GM06990 (cell line): Measurements from ENCODE around the gene RASA3.
"Not testable (repeated sequence)": the region's sequence is repeated elsewhere in the genome, so short reads cannot be mapped to it uniquely, and the experiment has no call there.

Source experiments
- DNase-seq: peaks from one replicate; pipeline ENCODE4 v3.0.0-alpha.2; 2011; ENCODE audit not compliant: insufficient read length; ENCODE audit errors: extremely low read depth
- H3K27me3 ChIP-seq: replicated peaks from 2 replicates; pipeline ENCODE4 v1.6.0; 2011; ENCODE audit warnings: low read length; ENCODE audit not compliant: control insufficient read depth, insufficient read depth
- H3K36me3 ChIP-seq: 2 replicates; pipeline ENCODE4 v1.5.1; 2011; ENCODE audit warnings: low read length; ENCODE audit not compliant: control insufficient read depth, insufficient read depth
- H3K4me3 ChIP-seq: replicated peaks from 2 replicates; pipeline ENCODE4 v1.5.1; 2011; ENCODE audit warnings: low read depth, mild to moderate bottlenecking, control low read depth, low read length
- TF ChIP-seq, protein P1 (sequence below): IDR thresholded peaks from 2 replicates; pipeline ENCODE4 v1.5.1; 2011; ENCODE audit warnings: low read length, control low read depth, mild to moderate bottlenecking, inconsistent platforms; ENCODE audit not compliant: insufficient read depth, poor library complexity, severe bottlenecking

The RASA3 gene

DNA sequence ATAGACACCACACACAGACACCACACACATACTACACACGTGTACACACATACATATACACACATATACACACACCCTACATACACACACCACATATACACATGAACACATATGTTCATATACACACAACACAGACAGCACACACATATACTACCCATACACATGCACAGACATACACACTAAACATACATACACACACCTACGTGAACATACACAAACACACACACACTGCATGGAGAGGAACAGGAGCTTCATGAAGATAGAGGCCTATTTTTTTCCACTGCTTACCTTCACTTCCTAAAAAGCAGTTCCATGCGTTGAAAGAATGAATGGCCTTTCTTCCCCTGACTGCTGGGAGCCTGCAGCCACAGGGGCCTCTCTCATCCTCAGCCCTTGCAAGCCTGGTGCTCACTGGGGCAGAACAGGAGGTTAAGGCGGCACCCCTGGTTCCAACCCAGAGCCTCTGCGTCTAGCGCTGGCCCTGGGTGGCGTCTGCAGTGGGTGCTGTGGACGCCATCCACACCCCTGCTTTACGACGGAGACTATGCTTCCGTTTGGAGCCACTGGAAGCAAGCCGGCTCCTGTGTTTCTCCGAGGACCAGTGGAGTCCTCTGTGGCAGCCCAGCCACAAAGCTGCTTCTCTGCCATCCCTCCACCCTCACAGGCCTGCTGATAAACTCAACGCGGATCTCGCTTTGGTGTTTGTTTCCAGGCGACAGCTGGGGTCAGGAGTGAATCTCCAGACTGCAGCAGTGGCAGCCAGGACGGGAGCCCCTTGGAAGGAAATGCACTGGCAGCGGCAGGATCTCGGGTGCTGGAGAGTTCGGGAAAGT, 1.9 kb upstream of the RASA3 start:
- H3K27me3 ChIP-seq = no peaks in the 10 kb centered on the region; the same call in 1 of the 2 replicates
- H3K4me3 ChIP-seq = no peak overlapping the region
- TF ChIP-seq, protein P1, sequence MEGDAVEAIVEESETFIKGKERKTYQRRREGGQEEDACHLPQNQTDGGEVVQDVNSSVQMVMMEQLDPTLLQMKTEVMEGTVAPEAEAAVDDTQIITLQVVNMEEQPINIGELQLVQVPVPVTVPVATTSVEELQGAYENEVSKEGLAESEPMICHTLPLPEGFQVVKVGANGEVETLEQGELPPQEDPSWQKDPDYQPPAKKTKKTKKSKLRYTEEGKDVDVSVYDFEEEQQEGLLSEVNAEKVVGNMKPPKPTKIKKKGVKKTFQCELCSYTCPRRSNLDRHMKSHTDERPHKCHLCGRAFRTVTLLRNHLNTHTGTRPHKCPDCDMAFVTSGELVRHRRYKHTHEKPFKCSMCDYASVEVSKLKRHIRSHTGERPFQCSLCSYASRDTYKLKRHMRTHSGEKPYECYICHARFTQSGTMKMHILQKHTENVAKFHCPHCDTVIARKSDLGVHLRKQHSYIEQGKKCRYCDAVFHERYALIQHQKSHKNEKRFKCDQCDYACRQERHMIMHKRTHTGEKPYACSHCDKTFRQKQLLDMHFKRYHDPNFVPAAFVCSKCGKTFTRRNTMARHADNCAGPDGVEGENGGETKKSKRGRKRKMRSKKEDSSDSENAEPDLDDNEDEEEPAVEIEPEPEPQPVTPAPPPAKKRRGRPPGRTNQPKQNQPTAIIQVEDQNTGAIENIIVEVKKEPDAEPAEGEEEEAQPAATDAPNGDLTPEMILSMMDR = no peak
- H3K36me3 ChIP-seq = no peaks in the 10 kb centered on the region
- DNase-seq = peak; percentile 55

DNA sequence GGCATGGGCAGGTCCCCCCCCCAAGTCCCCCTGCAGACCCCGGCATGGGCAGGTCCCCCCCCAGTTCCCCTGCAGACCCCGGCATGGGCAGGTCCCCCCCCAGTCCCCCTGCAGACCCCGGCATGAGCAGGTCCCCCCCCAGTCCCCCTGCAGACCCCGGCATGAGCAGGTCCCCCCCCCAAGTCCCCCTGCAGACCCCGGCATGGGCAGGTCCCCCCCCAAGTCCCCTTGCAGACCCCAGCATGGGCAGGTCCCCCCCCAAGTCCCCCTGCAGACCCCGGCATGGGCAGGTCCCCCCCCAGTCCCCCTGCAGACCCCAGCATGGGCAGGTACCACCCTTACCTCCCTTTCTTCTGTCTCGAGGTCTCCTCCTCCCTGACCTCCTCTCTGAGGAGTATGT, 1.1 kb upstream of the RASA3 start:
- DNase-seq, H3K36me3 ChIP-seq, H3K27me3 ChIP-seq, H3K4me3 ChIP-seq: not testable (repeated sequence)

DNA sequence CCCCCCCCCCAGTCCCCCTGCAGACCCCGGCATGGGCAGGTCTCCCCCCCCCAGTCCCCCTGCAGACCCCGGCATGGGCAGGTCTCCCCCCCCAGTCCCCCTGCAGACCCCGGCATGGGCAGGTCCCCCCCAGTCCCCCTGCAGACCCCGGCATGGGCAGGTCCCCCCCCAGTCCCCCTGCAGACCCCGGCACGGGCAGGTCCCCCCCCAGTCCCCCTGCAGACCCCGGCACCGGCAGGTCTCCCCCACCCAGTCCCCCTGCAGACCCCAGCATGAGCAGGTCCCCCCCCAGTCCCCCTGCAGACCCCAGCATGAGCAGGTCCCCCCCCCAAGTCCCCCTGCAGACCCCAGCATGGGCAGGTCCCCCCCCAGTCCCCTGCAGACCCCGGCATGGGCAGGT, 703 bp upstream of the RASA3 start:
- H3K36me3 ChIP-seq, H3K27me3 ChIP-seq, H3K4me3 ChIP-seq, DNase-seq: not testable (repeated sequence)

DNA sequence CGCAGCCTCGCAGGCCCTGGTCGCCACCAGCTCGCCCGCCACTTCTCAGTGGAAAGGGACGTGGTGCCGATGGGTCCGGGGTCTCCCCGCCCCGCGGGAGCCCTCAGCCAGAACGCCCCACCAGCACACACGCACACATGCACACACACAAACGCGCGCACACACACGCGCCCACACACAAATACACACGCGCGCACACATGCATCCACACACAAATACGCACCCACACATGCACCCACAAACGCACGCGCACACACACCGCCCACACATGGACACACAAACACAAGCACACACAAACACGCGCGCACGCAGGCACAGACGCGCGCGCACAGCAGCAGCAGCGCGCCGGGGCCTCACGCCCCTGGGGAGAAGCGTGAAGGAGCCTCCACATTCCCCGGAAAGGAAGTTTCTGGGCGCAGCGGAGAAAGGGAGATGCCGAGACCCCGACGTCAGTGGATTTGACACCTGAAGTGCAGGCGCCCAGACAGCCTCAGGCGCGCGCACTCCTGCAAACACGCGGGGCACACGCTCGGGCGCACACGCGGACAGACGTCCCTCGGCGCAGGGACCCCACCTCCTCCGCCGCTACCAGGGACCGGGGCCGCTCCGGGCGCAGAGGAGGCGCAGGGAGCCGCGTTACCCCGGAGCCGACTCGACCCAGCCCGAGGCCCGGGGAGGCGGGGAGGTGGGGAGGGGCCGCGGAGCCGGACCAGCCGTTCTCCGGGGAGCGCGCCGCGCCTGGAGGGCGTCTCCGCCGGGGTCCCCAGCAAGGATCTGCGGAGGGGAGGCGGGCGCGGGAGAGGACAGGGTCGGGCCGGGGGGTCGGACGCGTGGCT, 622 bp downstream of the RASA3 start:
- Histone ChIP-seq H3K4me3 (peak overlapping the region; percentile 91), H3K36me3 (no peaks in the 10 kb centered on the region), H3K27me3 (no peaks in the 10 kb centered on the region; the same call in 1 of the 2 replicates)
- TF ChIP-seq, protein P1 = no peak
- peak; percentile 60 for DNase-seq

DNA sequence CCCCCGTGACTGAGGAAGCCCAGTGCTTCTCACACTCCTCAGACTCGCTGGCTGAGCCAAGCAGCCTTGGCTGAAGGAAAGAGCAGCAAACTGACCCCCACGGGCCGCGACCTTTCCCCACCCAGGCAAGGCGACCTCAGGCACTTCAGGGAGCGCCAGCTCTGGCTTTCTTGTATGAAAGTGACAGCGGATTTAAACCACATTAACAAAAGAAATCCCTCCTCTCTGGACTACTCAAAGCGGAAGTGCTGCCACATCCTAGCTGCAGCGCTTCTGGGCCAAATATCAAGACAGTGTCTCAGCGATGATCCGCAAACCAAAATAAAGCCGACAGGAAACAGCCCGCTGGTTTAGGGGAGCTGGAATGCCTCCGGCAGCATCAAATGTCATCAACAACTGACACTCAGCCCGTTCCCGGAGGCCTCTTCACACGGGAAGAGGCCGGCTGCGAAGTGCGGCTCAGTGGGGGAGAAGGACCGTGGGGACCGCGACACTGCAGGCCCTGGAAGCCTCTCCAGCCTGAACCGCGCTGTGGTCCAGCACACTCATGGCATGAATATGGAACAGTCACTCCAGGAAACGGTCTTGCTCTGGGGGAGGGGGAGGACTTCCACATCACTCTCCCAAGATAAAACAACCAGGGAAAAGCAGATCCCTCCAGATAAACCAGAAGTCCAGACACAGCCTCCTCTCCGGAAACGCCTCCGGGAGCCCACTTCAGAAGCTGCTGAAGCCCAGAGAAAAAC, 1.4 kb downstream of the RASA3 start:
- Histone ChIP-seq H3K27me3 (no peaks in the 10 kb centered on the region; the same call in 1 of the 2 replicates), H3K36me3 (no peaks in the 10 kb centered on the region), H3K4me3 (peak overlapping the region; percentile 91)
- peak; percentile 74 for DNase-seq
- TF ChIP-seq, protein P1 = no peak

DNA sequence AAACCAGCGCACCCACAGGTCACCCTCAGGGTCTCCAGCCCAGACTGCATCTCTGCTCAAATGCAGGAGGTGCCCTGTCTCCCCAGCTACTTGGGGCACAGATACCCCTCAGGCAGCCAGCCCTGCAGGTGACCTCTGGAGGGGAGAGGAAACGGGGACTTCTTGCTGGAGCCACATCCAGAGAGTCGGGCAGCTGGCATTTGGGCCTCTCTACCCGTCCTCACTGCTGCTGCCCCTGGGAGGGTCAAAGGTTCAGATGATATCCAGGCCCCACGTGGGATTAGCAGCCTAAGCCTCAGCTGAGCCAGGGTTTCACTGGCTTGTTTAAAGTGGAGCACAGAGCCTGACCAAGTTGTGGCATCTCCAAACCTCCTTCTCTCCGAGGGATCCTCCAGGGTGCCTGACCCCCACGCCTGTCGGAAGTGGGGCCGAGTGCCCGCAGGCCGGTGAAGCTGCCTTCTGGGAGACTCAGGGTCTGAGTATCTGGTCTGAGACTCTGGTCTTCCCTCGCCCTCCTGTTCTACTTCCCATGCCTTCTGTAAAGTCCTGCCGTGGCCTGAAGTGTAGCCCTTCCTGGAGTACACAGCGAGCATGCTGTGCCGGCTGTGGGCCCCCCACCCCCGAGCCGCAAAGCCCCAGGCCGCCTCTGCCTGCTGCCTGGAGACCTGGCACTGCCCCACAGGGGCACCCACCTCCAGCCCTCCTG, 2.1 kb downstream of the RASA3 start:
- no peak for DNase-seq
- peak overlapping the region; percentile 91 for H3K4me3 ChIP-seq
- TF ChIP-seq, protein P1 = no peak
- H3K36me3 ChIP-seq = no peaks in the 10 kb centered on the region
- H3K27me3 ChIP-seq = no peaks in the 10 kb centered on the region; the same call in 1 of the 2 replicates
